Prostate gland (tissue), 2 donors: ENCODE results near the gene HADHA. TPM values are rescaled to one million over a fixed set of nuclear protein-coding genes. Genes with fewer than 3 reads are reported as not detected.

Experiments used
- DNase-seq: peaks from one replicate; pipeline ENCODE4 v3.0.0-alpha.2; 2019; ENCODE audit warnings: low spot score
- H3K27ac ChIP-seq, 2 donors: fragments of 200-600 bp; sonication (generic); 2 replicates each; pipeline ENCODE4 v1.5.1; 2017 to 2019
- H3K27me3 ChIP-seq: fragments of 200-600 bp; sonication (generic); replicated peaks from 2 replicates; pipeline ENCODE4 v1.5.1; 2019; ENCODE audit not compliant: insufficient read depth
- H3K36me3 ChIP-seq, 2 donors: fragments of 200-600 bp; sonication (generic); 1 replicate in 1 of 2; 2 replicates in 1 of 2; pipeline versions ENCODE4 v1.5.1 to v1.8.1; 2017 to 2019
- H3K4me1 ChIP-seq: fragments of 200-600 bp; sonication (generic); replicated peaks from 2 replicates; pipeline ENCODE4 v1.5.1; 2019
- H3K4me3 ChIP-seq, 2 donors: fragments of 200-600 bp; sonication (generic); 2 replicates each; pipeline ENCODE4 v1.5.1; 2017 to 2019
- H3K9me3 ChIP-seq: fragments of 200-600 bp; sonication (generic); 2 replicates; pipeline ENCODE4 v1.5.1; 2017
- POLR2A ChIP-seq: fragments of 450-650 bp; IDR thresholded peaks from one replicate; pipeline ENCODE4 v1.6.1; 2016; ENCODE audit warnings: antibody characterized with exemption, mild to moderate bottlenecking
- POLR2AphosphoS5 ChIP-seq: sonication (generic); formaldehyde crosslinking; IDR thresholded peaks from one replicate; pipeline ENCODE4 v1.6.1; 2017; ENCODE audit warnings: antibody characterized with exemption
- WGBS: methylation state at CpG from one replicate; pipeline ENCODE4 v1.1.5; 2018; 5-methylcytosine and 5-hydroxymethylcytosine counted together
- intact Hi-C: fragments of 100-400 bp; cut with DNase I; formaldehyde crosslinking; loops from one replicate; pipeline ENCODE4 v1.14.2; 2022
- total RNA-seq, 2 donors: library from RNA; depleted of rRNA; stranded (reverse); fragments of >200 nt; gene quantifications; one replicate each; pipeline ENCODE4 v1.1.0, GENCODE V29; 2016
- TF ChIP-seq, protein P1 (sequence below), 4 experiments: fragments of 200-600 bp in 2 of 4; fragments of 450-650 bp in 2 of 4; sonication (generic) in 2 of 4; IDR thresholded peaks; 1 replicate in 3 of 4; 2 replicates in 1 of 4; pipeline ENCODE4 v1.5.1; 2016 to 2019; ENCODE audit warnings: antibody characterized with exemption in 4 of 4, mild to moderate bottlenecking in 2 of 4, moderate library complexity in 2 of 4

The HADHA gene
- total RNA-seq, 2 donors from 2014 or later = 96.6 to 107 TPM

DNA sequence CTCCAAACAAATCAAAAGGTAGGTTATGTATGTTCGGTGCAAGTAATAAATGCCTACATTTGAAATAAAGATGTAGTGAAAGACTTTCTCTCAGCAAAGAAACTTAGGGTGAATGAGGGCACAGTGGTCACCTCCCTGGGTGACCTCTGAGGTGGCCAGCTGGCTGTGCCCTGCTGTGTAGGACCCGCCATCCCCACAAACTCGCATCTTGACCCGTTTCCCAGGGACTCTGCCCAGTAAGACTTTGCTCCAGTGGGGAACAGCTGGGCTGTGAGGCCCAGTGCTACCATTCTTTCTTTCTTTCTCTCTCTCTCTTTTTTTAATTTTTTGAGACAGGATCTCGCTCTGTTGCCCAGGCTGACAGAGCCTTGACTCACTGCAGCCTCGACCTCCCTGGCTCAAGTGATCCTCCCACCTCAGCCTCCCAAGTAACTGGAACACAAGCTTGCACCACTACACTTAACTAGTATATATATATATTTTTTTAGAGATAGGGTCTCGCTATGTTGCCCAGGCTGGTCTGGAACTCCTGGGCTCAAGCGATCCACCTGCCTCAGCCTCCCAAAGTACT, 79.7 kb downstream of the HADHA start:
- intact Hi-C loops = no loop called here
- no peak for DNase-seq

DNA sequence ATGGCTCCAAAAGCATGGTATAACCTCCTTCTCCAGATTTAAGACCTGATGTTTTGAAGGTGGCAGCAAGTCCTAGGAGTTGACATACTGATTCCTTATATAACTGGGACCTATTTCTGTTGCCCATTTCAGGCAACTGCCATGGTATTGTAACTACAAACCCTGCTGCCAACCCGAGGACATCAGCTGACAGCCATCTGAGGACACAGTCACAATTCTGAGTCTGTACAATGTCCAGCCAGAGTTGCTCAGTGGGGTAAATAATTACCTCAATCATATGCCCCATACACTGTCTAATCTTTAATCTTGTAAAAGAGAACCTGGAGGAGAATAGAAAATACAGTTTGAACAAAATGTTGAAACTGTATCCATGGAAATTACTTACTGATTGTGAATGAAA, 80.2 kb downstream of the HADHA start:
- H3K4me3 ChIP-seq = no peak overlapping the region
- H3K27ac ChIP-seq = no peak overlapping the region
- no peaks in the 10 kb centered on the region for H3K4me1 ChIP-seq
- TF ChIP-seq POLR2A = no peak
- TF ChIP-seq, protein P1, sequence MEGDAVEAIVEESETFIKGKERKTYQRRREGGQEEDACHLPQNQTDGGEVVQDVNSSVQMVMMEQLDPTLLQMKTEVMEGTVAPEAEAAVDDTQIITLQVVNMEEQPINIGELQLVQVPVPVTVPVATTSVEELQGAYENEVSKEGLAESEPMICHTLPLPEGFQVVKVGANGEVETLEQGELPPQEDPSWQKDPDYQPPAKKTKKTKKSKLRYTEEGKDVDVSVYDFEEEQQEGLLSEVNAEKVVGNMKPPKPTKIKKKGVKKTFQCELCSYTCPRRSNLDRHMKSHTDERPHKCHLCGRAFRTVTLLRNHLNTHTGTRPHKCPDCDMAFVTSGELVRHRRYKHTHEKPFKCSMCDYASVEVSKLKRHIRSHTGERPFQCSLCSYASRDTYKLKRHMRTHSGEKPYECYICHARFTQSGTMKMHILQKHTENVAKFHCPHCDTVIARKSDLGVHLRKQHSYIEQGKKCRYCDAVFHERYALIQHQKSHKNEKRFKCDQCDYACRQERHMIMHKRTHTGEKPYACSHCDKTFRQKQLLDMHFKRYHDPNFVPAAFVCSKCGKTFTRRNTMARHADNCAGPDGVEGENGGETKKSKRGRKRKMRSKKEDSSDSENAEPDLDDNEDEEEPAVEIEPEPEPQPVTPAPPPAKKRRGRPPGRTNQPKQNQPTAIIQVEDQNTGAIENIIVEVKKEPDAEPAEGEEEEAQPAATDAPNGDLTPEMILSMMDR (IDR thresholded peaks at IDR 0.05) = no peak
- TF ChIP-seq POLR2AphosphoS5 = no peak
- H3K9me3 ChIP-seq = no peaks in the 10 kb centered on the region
- intact Hi-C loops = no loop called here
- H3K36me3 ChIP-seq = no peaks in the 10 kb centered on the region
- H3K27me3 ChIP-seq = no peaks in the 10 kb centered on the region
- DNase-seq = no peak
- 38% methylated on average over 1 of the region's 1 CpG for whole genome bisulfite sequencing

More for the DNA sequence above, 79.7 kb downstream of the HADHA start:
- TF ChIP-seq POLR2AphosphoS5 (no peak), POLR2A (no peak)
- TF ChIP-seq, protein P1 (IDR thresholded peaks at IDR 0.05) = no peak
- H3K36me3 ChIP-seq = no peaks in the 10 kb centered on the region
- no peaks in the 10 kb centered on the region for H3K27me3 ChIP-seq
- H3K4me1 ChIP-seq = no peaks in the 10 kb centered on the region
- H3K4me3 ChIP-seq = no peak overlapping the region
- H3K9me3 ChIP-seq = no peaks in the 10 kb centered on the region
- no peak overlapping the region for H3K27ac ChIP-seq
- 92% methylated on average over 8 of the region's 8 CpGs for WGBS

- Histone ChIP-seq H3K4me3 (no peak overlapping the region), H3K27me3 (no peaks in the 10 kb centered on the region), H3K4me1 (no peaks in the 10 kb centered on the region), H3K36me3 (no peaks in the 10 kb centered on the region), H3K27ac (no peak overlapping the region), H3K9me3 (no peaks in the 10 kb centered on the region)
- DNase-seq = no peak
- intact Hi-C loops = no loop called here
- TF ChIP-seq POLR2A (no peak), POLR2AphosphoS5 (no peak)
- TF ChIP-seq, protein P1 (IDR thresholded peaks at IDR 0.05) = no peak
- 81% methylated on average over 10 of the region's 10 CpGs for WGBS
Measured at GRCh38 chr2:26162963-26163362, 81.5 kb downstream of the HADHA start.

- no peak overlapping the region for H3K27ac ChIP-seq
- H3K4me3 ChIP-seq = no peak overlapping the region
- no peaks in the 10 kb centered on the region for H3K9me3 ChIP-seq
- TF ChIP-seq POLR2AphosphoS5 = no peak
- TF ChIP-seq POLR2A = no peak
- TF ChIP-seq, protein P1 (IDR thresholded peaks at IDR 0.05) = no peak
- no peaks in the 10 kb centered on the region for H3K4me1 ChIP-seq
- no peaks in the 10 kb centered on the region for H3K27me3 ChIP-seq
- no peaks in the 10 kb centered on the region for H3K36me3 ChIP-seq
- 93% methylated on average over 7 of the region's 7 CpGs for WGBS
- intact Hi-C loops = no loop called here
- no peak for DNase-seq
Measured at GRCh38 chr2:26161926-26162325, 82.5 kb downstream of the HADHA start.

DNA sequence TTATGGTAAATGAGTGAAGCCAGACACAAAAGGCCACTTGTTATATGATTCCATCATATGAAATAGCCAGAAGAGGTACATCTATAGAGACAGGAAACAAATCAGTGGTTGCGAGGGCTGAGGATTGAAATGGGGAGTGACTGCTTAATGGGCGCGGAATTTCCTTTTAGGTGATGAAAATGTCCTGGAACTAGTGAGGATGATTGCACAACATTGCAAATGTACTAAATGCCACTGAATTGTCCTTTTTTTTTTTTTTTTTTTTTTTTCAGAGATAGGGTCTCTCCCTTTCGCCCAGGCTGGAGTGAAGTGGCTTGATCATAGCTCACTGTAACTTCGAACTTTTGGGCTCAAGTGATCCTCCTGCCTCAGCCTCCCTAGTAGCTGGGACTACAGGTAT, 86.9 kb downstream of the HADHA start:
- H3K4me3 ChIP-seq = no peak overlapping the region
- H3K36me3 ChIP-seq = no peaks in the 10 kb centered on the region
- H3K27ac ChIP-seq = no peak overlapping the region
- no peak for DNase-seq
- H3K27me3 ChIP-seq = no peaks in the 10 kb centered on the region
- WGBS = 93% methylated on average over 5 of the region's 5 CpGs
- intact Hi-C loops = no loop called here
- TF ChIP-seq, protein P1 (IDR thresholded peaks at IDR 0.05) = no peak
- TF ChIP-seq POLR2A (no peak), POLR2AphosphoS5 (no peak)
- no peaks in the 10 kb centered on the region for H3K4me1 ChIP-seq
- no peaks in the 10 kb centered on the region for H3K9me3 ChIP-seq
